ENCODE data around the gene UBE2D2. TPM values are rescaled to one million over a fixed set of nuclear protein-coding genes. Genes with fewer than 3 reads are reported as not detected.
A peak's percentile ranks its signal among the peaks of the same experiment; 100 is the strongest.

The UBE2D2 gene
- total RNA-seq, 1 donor from 2014 or later = 152 TPM

DNA sequence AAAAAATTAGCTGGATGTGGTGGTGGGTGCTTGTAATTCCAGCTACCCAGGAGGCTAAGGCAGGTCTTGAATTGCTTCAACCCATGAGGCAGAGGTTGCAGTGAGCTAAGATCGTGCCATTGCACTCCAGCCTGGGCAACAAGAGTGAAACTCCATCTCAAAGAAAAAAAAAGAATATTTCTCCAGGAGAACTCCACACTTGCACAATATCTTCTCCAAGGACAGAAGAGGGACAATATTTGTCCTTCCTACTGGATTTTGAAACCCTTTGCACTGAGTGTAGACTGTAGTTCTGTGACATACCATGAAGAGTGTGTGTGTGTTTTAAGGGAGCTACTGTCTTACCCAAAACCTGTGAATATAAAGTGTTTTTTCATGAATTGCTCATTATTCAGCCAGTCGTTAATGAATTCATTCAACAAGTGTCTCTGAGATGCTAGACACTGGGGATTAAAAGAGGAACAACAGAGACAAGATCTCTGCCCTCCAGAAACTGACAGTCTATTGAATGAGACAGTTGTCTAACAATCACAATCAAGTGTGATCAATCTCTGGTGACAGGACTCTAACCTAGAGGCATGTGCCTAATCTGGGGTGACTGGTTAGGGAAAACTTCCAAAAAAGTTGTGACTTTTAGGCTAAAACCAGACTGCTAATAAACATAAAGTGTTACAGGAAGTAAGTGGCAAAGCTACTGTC lies 9.8 kb upstream of the UBE2D2 start:
- intact Hi-C loops (cut with micrococcal nuclease) = no loop called here
- Mint-ChIP-seq H3K9me3 (no peaks in the 10 kb centered on the region), H3K4me3 (no peak overlapping the region), H3K27ac (peak overlapping the region; percentile 27), H3K36me3 (ENCODE audit: low read depth) (no peaks in the 10 kb centered on the region), H3K4me1 (peaks cover 23% of the 10 kb centered on the region), H3K27me3 (no peaks in the 10 kb centered on the region)
- CTCF ChIA-PET = interaction anchor here (1.4 kb wide), 1 partner anchor 33 kb away, joined by 4 read pairs; no protein-coding TSS in a partner anchor
- ATAC-seq (ENCODE audit: low read depth) (no peak), DNase-seq (no peak)
- TF ChIP-seq, protein P1, sequence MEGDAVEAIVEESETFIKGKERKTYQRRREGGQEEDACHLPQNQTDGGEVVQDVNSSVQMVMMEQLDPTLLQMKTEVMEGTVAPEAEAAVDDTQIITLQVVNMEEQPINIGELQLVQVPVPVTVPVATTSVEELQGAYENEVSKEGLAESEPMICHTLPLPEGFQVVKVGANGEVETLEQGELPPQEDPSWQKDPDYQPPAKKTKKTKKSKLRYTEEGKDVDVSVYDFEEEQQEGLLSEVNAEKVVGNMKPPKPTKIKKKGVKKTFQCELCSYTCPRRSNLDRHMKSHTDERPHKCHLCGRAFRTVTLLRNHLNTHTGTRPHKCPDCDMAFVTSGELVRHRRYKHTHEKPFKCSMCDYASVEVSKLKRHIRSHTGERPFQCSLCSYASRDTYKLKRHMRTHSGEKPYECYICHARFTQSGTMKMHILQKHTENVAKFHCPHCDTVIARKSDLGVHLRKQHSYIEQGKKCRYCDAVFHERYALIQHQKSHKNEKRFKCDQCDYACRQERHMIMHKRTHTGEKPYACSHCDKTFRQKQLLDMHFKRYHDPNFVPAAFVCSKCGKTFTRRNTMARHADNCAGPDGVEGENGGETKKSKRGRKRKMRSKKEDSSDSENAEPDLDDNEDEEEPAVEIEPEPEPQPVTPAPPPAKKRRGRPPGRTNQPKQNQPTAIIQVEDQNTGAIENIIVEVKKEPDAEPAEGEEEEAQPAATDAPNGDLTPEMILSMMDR (IDR thresholded peaks at IDR 0.05) = no peak
- POLR2A ChIA-PET = interaction anchor here (0.6 to 4.7 kb wide), 3 partner anchors 10 to 69 kb away, joined by 3 to 32 read pairs (median 4); partner anchors contain the start of gene UBE2D2

DNA sequence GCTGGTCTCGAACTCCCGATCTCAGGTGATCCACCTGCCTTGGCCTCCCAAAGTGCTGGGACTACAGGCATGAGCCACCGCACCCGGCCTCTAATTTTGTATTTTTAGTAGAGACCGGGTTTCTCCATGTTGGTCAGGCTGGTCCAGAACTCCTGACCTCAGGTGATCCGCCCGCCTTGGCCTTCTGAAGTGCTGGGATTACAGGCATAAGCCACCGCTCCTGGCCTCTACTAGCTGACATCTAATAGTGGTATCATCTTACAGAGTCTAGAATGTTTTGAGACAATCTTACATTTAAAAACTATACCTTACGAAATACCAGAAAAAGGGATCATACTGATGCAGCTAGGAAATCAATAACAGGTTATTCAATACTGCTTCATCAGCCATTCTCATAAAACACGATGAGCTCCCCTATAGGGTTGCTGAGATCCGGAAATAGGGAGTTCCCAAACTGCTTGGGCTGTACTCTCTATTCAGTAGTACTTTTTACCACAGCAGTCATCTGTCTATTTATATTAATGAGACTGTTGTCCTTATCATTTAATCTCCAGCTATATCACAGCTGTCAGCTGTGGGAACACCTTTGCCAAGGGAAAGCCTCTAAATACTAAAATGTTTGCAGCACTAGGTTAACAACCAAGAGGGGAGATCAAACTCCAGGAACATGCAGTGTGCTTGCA lies 8.1 kb upstream of the UBE2D2 start:
- ATAC-seq (ENCODE audit: low read depth) (no peak), DNase-seq (no peak)
- POLR2A ChIA-PET = interaction anchor here (0.6 to 4.7 kb wide), 4 partner anchors 8 to 935 kb away, joined by 3 to 32 read pairs (median 6); partner anchors contain the start of gene UBE2D2
- no peak overlapping the region for H3K27ac Mint-ChIP-seq
- H3K36me3 Mint-ChIP-seq (ENCODE audit: low read depth) = no peaks in the 10 kb centered on the region
- H3K4me1 Mint-ChIP-seq = peaks cover 21% of the 10 kb centered on the region
- intact Hi-C loops (cut with micrococcal nuclease) = no loop called here
- TF ChIP-seq, protein P1 (IDR thresholded peaks at IDR 0.05) = no peak
- CTCF ChIA-PET = interaction anchor here (1.0 kb wide), 1 partner anchor 10 kb away, joined by 3 read pairs; no protein-coding TSS in a partner anchor
- no peaks in the 10 kb centered on the region for H3K9me3 Mint-ChIP-seq
- no peak overlapping the region for H3K4me3 Mint-ChIP-seq
- H3K27me3 Mint-ChIP-seq = no peaks in the 10 kb centered on the region

DNA sequence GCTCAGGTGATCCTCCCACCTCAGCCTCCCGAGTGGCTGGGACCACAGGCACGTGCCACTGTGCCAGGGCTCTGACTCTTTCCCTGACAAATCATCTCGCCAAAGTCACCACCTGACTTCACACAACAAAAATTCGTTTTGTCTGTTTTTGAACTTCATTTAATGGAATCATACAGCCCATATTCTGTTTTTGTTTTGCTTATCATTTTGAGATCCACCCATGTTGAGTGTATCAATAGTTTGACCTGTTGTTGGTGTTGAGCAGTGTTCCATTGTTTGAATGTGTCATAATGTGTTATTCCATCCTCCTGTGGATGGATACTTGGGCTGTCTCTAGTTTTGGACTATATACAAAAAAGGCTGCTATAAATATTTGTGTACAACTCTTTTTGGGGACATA lies 6.9 kb upstream of the UBE2D2 start:
- no peaks in the 10 kb centered on the region for H3K36me3 Mint-ChIP-seq (ENCODE audit: low read depth)
- DNase-seq (no peak), ATAC-seq (ENCODE audit: low read depth) (no peak)
- intact Hi-C loops (cut with micrococcal nuclease) = no loop called here
- H3K4me1 Mint-ChIP-seq = peaks cover 16% of the 10 kb centered on the region
- CTCF ChIA-PET = no interaction called here
- no peak overlapping the region for H3K4me3 Mint-ChIP-seq
- POLR2A ChIA-PET = interaction anchor here (4.7 kb wide), 1 partner anchor 7 kb away, joined by 32 read pairs; the partner anchor contains the start of gene UBE2D2
- no peak overlapping the region for H3K27ac Mint-ChIP-seq
- TF ChIP-seq, protein P1 (IDR thresholded peaks at IDR 0.05) = no peak
- H3K27me3 Mint-ChIP-seq = no peaks in the 10 kb centered on the region
- no peaks in the 10 kb centered on the region for H3K9me3 Mint-ChIP-seq

DNA sequence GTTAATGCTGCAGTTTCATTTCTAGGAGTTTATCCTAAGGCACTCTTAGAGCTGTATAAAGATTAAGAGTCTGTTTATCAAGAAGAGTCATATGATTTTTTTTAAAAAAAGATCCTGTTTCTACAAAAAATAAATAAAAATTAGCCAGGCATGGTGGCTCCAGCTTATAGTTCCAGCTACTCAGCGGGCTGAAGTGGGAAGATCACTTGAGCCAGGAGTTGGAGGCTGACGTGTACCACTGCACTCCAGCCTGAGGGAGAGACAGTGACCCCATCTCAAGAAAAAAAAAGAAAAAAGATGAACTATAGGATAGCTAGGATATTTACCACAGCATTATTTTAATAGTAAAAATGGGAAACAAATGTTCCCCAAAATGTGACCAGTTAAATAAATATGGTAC lies 3.3 kb upstream of the UBE2D2 start:
- intact Hi-C loops (cut with micrococcal nuclease) = no loop called here
- H3K27ac Mint-ChIP-seq = no peak overlapping the region
- ChIA-PET POLR2A (no interaction called here), CTCF (no interaction called here)
- peaks cover 11% of the 10 kb centered on the region for H3K36me3 Mint-ChIP-seq (ENCODE audit: low read depth)
- ATAC-seq (ENCODE audit: low read depth) (no peak), DNase-seq (no peak)
- H3K4me3 Mint-ChIP-seq = no peak overlapping the region
- peaks cover 16% of the 10 kb centered on the region for H3K4me1 Mint-ChIP-seq
- H3K9me3 Mint-ChIP-seq = no peaks in the 10 kb centered on the region
- H3K27me3 Mint-ChIP-seq = no peaks in the 10 kb centered on the region
- TF ChIP-seq, protein P1 (IDR thresholded peaks at IDR 0.05) = no peak

All from activated B cell treated with CpG ODN at 0.5 μM for 24 hours (primary cell).